GM19463 (cell line): ENCODE results near the gene CLDN16.

Experiments
- ATAC-seq: cut with Tn5 transposase; IDR thresholded peaks from one replicate; pipeline ENCODE4 v1.9.1; 2021; ENCODE audit warnings: mild to moderate bottlenecking, moderate library complexity; ENCODE audit not compliant: unreplicated experiment

Gene CLDN16

DNA sequence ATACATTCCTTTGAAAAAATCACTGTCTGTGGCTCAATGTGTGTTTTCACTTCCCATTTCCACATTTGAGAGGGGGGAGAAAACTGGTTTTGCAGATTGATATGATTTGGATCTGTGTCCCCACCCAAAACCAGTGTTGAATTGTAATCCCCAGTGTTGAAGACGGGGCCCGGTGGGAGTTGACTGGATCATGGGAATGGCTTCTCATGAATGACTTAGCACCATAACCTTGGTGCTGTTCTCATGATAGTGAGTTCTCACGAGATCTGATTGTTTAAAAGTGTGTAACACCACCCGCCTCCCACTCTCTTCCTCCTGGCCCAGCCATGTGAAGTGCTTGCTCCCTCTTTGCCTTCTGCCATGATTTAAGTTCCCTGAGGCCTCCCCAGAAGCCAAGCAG, 45.7 kb downstream of the CLDN16 start:
- ATAC-seq, result no peak

DNA sequence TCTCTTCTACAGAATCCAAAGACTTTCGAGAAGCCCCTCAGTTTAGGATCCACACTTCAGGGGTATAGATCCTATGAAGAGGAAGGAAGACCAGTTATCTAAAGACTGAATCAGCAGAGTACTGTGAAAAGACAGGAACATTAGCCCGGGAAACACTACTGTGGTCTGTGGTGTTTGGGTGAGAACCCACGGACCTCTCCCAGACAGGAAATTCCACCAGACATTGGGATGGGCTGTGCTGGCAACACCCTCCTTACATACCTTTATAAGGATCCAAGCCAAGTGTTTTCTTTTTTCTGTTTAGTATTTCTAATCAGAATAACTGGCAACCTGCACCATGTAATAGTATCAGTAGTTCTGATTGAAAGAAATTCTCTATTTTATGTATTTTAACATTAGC, 47.7 kb downstream of the CLDN16 start:
- no peak for ATAC-seq

DNA sequence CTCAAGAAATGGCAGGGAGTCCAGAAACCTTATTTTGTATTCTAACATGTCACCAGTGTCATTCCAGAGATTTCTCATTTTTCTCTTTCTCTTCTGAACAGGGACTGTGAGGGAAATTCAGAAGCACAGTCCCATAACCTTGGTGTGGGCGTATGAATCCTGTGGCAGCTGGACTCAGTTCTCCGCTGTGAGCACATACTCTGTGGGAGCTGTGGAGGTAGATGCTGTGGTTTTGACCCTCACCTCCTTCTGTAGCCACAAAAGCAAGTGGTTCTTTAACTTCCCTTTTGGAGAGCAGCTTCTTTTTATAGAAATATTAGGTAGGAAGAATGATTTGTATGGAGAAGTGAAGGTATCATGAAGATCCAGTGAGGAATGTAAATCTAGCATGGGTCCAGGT, 48.4 kb downstream of the CLDN16 start:
- ATAC-seq, result no peak

DNA sequence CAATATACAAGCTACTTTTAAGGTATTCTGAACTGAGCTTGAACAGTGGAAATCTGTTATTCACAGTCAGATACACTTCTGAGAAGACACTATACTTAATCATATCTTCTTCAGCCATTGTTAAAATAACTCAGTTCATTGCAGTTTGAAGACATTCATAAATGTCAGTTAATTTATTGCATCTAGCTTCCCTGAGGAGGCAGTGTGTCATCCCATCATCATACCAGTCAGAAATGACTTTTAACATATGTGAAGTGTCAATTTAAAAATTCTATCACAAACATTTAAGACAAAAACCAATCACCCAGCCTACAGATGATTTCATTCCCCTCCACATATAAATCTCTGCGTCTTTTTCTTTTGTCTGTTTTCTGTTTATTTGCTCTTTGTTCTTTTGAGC, 54.3 kb downstream of the CLDN16 start:
- no peak for ATAC-seq

DNA sequence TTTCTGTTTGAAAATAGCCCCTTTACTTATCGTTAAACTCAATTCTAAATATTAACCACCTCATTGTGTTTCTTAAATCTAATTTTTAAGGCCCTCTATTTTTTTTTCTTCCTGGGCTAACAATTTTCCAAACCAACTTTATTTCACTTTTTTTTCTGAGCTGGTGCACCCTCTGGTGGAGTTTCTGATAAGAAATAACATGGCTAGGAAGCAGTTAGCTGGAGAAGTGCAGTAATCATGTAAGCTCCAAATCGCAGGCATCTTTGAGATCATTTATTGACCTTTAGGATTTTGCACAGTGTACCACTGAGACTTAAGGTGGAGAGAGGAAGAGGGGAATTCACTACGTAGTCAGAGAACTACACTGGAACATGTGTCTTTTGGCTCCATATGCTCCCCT, 55.3 kb downstream of the CLDN16 start:
- ATAC-seq, result no peak

DNA sequence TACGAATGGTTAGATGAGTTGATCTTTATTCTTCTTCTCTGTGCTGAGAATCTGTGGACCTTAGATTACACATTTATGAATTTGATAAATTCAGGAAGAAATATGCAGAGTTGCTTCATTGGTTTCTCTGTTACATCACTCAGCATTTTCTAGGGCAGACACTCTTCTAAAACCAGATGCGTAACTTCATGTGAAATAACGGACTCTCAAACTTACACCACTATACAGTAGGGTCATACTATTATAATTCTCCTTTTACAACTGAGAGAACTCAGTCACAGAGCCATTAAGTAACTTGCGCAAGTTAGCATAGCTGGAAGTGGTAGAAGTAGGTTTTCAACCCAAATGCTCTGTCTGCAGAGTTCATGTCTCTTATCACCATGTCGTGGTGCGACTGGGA, 56.0 kb downstream of the CLDN16 start:
- no peak for ATAC-seq

DNA sequence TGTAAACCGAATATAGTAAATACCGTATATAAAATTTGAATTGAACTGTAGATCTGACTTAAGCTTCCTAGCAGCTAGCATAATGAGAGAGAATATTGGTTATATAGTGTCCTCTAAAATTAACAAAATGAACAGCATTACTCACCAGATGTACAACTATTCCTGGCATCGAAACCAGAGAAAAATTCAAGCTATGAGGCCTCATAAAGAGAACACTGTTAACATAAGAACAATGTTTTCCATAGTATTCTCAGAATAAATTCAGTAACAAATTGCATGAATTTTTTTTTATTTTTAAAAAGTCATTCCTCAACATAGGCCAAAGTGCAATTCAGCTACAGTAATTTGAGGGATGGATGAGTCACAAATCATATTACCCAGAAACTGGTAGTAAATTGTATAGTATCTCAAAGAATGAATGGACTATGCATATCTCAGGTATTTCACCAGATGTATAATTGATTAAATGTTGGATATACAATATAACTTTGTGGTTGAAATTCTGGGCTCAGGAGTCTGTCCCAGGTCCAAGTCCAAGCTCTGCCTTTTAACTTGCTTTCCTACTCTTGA, 56.7 kb downstream of the CLDN16 start:
- ATAC-seq, result no peak

DNA sequence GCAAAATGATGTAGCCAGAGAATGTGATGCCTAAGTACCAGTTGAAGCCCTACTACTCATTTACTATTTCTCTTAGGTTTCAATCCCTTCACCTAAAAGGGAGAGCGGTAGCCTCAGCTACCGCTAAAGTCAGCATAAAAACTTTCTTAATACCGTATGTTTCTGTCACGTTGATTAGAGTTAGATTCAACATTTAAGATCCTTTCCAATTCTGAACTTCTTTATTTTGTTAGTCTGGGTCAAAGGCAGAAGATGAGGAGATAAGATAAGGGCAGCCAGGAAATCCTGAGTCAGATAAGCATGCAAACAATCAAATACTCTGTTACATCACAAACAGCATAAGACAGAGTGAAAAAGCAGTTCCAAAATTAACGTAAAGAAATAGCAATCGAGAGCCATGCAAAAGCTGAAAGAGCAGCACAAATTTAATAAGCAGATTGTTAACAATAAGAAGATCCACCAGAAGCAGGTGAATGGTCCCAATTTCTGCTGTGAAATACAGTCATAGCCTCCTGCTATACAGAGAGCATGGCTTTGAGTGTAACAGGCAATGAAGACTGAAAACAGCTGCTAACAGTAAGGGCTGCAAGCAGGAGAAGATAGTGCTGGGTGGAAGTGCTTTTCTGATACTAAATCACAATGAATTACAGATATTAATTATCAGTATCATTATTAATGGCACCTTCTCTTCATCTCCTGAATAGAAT, 58.8 kb downstream of the CLDN16 start:
- no peak for ATAC-seq

DNA sequence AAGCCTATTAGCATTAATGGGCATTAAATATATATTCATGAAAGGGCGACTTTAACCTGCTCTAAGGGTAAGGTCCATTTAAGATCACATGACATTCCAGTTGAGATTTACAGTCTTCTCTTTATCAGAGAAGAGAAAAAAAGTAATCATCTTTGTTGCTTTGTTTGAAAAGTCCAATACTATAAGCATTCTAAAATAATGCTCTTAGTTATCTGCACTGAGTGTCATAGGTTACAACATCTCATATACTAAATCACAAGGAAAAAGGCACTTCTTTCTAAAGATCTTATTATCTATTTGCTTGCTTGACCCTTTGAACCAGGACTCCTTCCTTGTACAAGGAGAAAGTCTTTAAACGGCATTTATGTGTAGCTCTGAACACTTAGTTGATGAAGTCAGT, 60.3 kb downstream of the CLDN16 start:
- no peak for ATAC-seq

DNA sequence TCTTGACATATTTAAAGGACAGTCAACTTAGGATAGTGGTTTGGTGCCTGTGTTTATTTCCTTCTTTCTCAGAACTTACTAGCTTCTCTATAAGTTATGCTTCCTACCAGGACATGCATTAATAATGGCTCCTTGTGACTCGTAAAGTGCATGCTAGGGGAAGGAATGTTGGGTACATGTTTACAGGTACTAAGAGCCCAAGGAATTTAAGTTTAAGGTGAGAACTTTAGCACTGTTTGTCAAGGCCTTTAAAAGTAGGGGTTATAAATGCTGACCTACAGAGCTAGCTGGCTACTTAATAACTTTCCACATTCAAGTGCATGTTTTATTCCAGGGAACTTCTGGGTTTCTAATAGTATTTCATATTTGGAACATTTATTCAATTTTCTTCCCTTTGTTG, 61.8 kb downstream of the CLDN16 start, which contains the start of gene TMEM207:
TMEM207 (minus strand) TSS at position 101 of the 400 bp plus-strand sequence; CDS start at position 9, 92 bp downstream.
- no peak for ATAC-seq

DNA sequence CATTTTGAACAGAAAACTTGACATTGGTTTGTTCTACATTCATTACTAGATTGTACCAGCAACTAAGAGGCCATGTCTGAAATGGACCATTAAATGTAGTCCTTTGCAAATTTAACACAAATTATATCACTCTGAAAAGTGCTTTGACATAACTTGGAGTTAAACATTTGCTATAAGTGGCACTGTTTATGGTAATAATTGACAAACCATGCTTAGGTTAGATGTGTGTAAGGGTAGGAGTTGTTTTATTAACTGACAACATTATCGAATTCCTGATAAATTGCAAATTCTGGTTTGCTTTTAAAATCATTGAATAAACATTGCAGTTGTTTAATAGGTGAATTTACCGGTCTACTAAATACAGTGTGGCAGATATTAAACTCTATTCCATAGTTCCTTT, 67.9 kb downstream of the CLDN16 start:
- ATAC-seq, result no peak

DNA sequence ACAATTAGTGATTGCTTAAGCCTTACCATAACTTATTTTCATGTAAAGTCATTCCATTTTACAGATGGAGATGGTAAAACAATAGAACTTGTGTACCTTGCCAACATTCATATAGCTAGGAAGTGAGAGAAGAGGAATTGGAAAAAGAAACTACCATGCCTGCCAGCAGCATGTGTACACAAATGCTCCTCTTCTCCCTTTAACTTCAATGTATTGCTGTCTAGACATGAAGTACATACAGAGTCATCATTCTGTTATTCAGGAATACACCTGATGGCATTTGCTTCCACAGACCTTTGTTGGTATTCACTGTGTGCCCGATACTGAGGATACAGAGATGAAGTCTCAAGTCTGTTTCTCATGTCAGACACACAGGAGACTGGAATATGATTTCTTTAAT, 68.8 kb downstream of the CLDN16 start:
- ATAC-seq, result no peak

DNA sequence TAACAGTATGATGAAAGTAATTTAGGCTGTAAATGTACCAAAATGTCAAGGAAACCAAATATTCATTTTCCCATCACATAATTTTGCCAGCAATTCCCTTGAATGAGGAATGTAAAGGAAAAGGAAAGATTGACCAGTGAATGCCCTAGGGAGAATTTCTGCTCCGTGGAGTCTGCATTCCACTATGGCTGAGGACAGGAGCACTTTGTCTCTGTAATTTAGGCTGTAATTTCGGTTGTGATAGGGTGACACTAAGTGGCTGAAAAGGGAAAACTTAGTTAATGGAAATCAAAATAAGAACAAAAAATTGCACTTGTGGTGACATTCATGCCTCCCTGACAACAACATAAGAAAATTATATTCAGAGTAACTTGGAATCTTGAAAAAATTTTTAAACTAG, 70.1 kb downstream of the CLDN16 start:
- ATAC-seq, result no peak
